ENCODE measurements around the gene AGPS. TPM values are rescaled to one million over a fixed set of nuclear protein-coding genes. Genes with fewer than 3 reads are reported as not detected.
"Not testable (repeated sequence)": the region's sequence is repeated elsewhere in the genome, so short reads cannot be mapped to it uniquely, and the experiment has no call there.

AGPS gene
- total RNA-seq, 1 experiment from 2014 or later: 66.7 TPM

GRCh38 chr2:177459756-177460155 is 67.2 kb downstream of the AGPS start:
- H3K36me3 ChIP-seq: peaks cover 30% of the 10 kb centered on the region

GRCh38 chr2:177460973-177461585 is 68.5 kb downstream of the AGPS start:
- peaks cover 10% of the 10 kb centered on the region for H3K9me3 ChIP-seq (replicated peaks)
- H3K4me3 ChIP-seq: no peak overlapping the region
- H3K36me3 ChIP-seq: peaks cover 37% of the 10 kb centered on the region
- no peaks in the 10 kb centered on the region for H3K27me3 ChIP-seq
- H3K27ac ChIP-seq: no peak overlapping the region
- DNase-seq: no peak
- no peaks in the 10 kb centered on the region for H3K4me1 ChIP-seq

More at GRCh38 chr2:177459756-177460155, 67.2 kb downstream of the AGPS start:
- H3K9me3 ChIP-seq (replicated peaks); H3K27ac ChIP-seq; H3K27me3 ChIP-seq; H3K4me3 ChIP-seq; DNase-seq; H3K4me1 ChIP-seq: not testable (repeated sequence)

DNA sequence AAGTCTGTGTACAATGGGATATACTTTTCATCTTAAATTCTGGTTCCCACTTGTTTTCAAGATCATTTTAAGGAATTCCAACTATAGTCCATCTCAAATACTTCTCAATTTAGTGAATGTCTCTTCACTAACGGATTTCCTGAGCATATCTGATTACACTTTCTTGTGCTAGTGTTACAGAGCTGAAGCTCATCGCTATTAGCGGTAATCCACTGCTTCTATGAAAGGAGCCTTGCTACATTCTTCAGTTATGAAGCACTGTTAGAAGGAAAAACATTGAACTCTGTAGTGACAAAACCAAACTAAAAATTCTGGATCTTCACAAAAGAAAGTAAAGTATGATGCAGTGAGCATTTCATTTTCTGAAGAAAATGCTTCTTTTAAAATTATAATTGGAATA is 72.0 kb downstream of the AGPS start:
- peaks cover 36% of the 10 kb centered on the region for H3K36me3 ChIP-seq
- no peak overlapping the region for H3K27ac ChIP-seq
- no peaks in the 10 kb centered on the region for H3K27me3 ChIP-seq
- peaks cover 3% of the 10 kb centered on the region for H3K9me3 ChIP-seq (replicated peaks)
- DNase-seq: no peak
- no peak overlapping the region for H3K4me3 ChIP-seq
- 0 out of 2 replicates have a peak, but pooled peaks cover 3% of the 10 kb centered on the region for H3K4me1 ChIP-seq

DNA sequence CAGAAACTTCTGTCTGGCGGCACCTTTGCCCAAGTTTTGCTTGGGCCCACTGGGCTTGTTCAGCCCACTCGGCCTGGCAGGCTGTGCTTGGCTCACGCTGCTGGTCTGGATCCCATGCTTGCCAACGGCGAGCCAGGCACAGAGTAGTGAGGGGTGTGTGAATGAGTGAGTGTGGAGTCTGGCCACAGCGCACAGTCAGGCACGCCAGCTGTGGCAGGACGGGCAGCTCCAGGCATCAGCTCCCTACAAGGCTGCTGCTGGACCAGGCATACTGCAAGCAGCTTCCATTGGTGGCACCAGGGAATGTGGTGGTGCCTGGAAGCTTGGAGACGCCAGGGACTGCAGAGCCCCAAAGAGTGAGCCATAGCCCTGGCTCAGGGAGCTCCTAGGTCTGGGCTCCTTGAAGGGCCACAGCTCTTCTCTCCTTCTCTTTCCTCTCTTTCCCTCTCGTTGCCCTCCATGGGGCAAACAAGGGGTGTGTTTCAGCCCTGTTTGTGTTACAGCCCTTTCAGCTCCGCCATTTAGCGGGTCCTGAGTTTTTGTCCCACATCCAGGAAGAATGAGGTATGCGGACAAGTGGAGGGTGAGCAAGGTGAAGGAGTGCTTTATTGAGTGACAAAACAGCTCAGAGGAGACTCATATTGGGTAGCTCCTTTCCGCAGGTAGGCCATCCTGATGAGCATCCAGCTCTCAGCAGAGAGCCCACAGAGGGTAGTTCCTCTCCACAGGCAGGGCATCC is 73.0 kb downstream of the AGPS start:
- Histone ChIP-seq H3K27me3 (no peaks in the 10 kb centered on the region), H3K4me3 (no peak overlapping the region), H3K27ac (no peak overlapping the region), H3K9me3 (replicated peaks) (no peaks in the 10 kb centered on the region; the same call in none of the 2 replicates), H3K4me1 (0 out of 2 replicates have a peak, but pooled peaks cover 3% of the 10 kb centered on the region), H3K36me3 (peaks cover 36% of the 10 kb centered on the region)
- no peak for DNase-seq

GRCh38 chr2:177466337-177467195 is 74.0 kb downstream of the AGPS start:
- Histone ChIP-seq H3K4me3 (no peak overlapping the region), H3K27ac (no peak overlapping the region), H3K27me3 (no peaks in the 10 kb centered on the region), H3K9me3 (replicated peaks) (peaks cover 6% of the 10 kb centered on the region), H3K36me3 (peaks cover 46% of the 10 kb centered on the region), H3K4me1 (0 out of 2 replicates have a peak, but pooled peaks cover 3% of the 10 kb centered on the region)
- DNase-seq: peak; percentile 50 to 61

- no peak overlapping the region for H3K27ac ChIP-seq
- H3K36me3 ChIP-seq: peaks cover 41% of the 10 kb centered on the region
- H3K27me3 ChIP-seq: no peaks in the 10 kb centered on the region
These were observed 75.1 kb downstream of the AGPS start for GRCh38 chr2:177467646-177468045.

DNA sequence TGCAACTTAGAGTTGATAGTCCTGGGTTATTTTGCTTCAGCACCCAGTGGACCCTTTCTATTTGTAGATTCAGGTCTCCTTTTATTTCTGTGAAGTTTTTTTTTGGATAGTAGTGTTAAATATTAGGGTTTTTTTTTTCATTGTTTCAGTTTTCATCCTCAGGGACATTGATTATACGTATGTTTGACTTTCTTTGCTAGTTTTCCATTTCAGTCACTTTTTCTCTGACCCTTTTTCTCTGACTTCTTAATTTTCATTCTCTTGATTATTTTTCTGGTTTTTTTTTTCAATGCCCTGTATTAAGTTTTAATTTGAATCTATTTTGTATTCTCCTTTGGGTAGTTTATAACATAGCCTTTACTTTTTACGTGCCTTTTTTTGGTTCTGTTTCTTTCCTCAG is 79.4 kb downstream of the AGPS start:
- Histone ChIP-seq H3K36me3 (peaks cover 43% of the 10 kb centered on the region), H3K27me3 (no peaks in the 10 kb centered on the region), H3K4me3 (no peak overlapping the region), H3K4me1 (0 out of 2 replicates have a peak, but pooled peaks cover 3% of the 10 kb centered on the region), H3K9me3 (replicated peaks) (peaks cover 13% of the 10 kb centered on the region; the same call in 1 of the 2 replicates), H3K27ac (no peak overlapping the region)
- no peak for DNase-seq

More at GRCh38 chr2:177467646-177468045, 75.1 kb downstream of the AGPS start:
- no peak for DNase-seq
- Histone ChIP-seq H3K4me1 (0 out of 2 replicates have a peak, but pooled peaks cover 3% of the 10 kb centered on the region), H3K9me3 (replicated peaks) (peaks cover 10% of the 10 kb centered on the region), H3K4me3 (no peak overlapping the region)

- no peak for DNase-seq
- H3K4me3 ChIP-seq: no peak overlapping the region
- no peaks in the 10 kb centered on the region for H3K27me3 ChIP-seq
- H3K27ac ChIP-seq: no peak overlapping the region
- peaks cover 22% of the 10 kb centered on the region for H3K9me3 ChIP-seq (replicated peaks)
- H3K4me1 ChIP-seq: no peaks in the 10 kb centered on the region
- H3K36me3 ChIP-seq: peaks cover 51% of the 10 kb centered on the region
These were observed 81.7 kb downstream of the AGPS start for GRCh38 chr2:177474301-177474700.

DNA sequence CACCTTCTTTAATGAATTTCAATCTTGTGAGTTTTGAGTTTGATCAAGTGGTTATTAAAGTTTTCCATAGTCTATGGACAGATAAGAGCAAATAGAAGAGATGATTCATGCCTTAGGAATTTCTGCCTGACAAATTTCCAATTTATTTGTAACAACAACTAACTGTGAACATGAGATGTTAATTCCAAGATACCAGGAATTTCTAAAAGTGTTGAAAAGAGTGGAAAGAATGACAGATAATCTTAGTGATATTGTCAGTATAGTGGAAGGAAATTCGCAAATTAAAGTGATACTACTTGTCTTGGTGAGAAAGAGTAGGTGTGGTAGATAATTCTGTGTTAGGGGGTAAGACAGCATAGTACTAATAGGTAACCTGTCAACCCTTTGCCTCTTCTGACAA is 82.4 kb downstream of the AGPS start:
- H3K27me3 ChIP-seq: no peaks in the 10 kb centered on the region
- no peak for DNase-seq
- H3K36me3 ChIP-seq: peaks cover 52% of the 10 kb centered on the region
- no peaks in the 10 kb centered on the region for H3K4me1 ChIP-seq
- H3K9me3 ChIP-seq (replicated peaks): peaks cover 22% of the 10 kb centered on the region
- no peak overlapping the region for H3K27ac ChIP-seq
- H3K4me3 ChIP-seq: no peak overlapping the region

- H3K4me1 ChIP-seq: no peaks in the 10 kb centered on the region
- H3K9me3 ChIP-seq (replicated peaks): peaks cover 13% of the 10 kb centered on the region
- H3K27me3 ChIP-seq: no peaks in the 10 kb centered on the region
- DNase-seq: no peak
- no peak overlapping the region for H3K4me3 ChIP-seq
- H3K27ac ChIP-seq: no peak overlapping the region
- peaks cover 48% of the 10 kb centered on the region for H3K36me3 ChIP-seq
These were observed 84.3 kb downstream of the AGPS start for GRCh38 chr2:177476897-177477296.

DNA sequence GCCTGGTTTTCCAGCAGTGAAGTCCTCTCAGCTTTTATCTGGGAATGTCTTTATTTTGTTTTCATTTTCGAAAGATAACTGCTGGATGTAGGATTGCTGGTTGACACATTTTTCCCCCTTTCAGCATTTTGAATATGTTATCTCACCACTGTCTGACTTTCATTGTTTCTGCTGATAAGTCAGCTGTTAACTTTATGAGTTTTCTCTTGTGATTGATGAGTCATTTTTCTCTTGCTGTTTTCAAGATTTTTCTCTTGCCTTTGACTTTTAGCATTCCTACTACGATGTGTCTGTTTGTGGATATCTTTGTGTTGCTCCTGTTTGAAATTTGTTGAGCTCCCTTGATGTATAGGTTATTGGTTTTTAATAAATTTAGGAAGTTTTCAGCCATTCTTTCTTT is 85.5 kb downstream of the AGPS start:
- H3K4me3 ChIP-seq: no peak overlapping the region
- peaks cover 49% of the 10 kb centered on the region for H3K36me3 ChIP-seq
- no peak for DNase-seq
- no peak overlapping the region for H3K27ac ChIP-seq
- H3K4me1 ChIP-seq: no peaks in the 10 kb centered on the region
- peaks cover 12% of the 10 kb centered on the region; the same call in 1 of the 2 replicates for H3K9me3 ChIP-seq (replicated peaks)
- H3K27me3 ChIP-seq: no peaks in the 10 kb centered on the region

GRCh38 chr2:177478907-177479306 is 86.3 kb downstream of the AGPS start:
- H3K4me3 ChIP-seq: no peak overlapping the region
- DNase-seq: no peak
- no peak overlapping the region for H3K27ac ChIP-seq
- no peaks in the 10 kb centered on the region for H3K27me3 ChIP-seq
- peaks cover 12% of the 10 kb centered on the region; the same call in 1 of the 2 replicates for H3K9me3 ChIP-seq (replicated peaks)
- H3K36me3 ChIP-seq: peaks cover 40% of the 10 kb centered on the region
- no peaks in the 10 kb centered on the region for H3K4me1 ChIP-seq

DNA sequence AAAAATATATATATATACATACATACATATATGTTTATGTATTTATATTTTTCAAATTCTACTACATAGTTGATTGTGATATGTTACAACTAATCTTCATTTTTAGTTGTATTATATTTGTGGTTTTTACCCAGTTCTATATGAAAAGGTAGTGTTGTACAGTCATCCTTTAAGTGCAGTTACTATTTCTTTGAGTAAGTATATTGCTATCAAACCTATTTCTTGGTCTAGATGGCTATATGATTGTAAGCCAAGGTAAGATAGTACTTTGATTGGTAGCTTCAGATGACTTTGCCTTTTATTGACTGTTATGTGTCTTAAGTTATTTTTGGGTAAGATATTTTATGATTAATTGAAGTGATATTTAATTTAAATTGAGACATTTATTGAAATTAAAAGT is 89.6 kb downstream of the AGPS start:
- DNase-seq: no peak
- Histone ChIP-seq H3K4me3 (no peak overlapping the region), H3K9me3 (replicated peaks) (peaks cover 10% of the 10 kb centered on the region; the same call in 1 of the 2 replicates), H3K27me3 (no peaks in the 10 kb centered on the region), H3K36me3 (peaks cover 26% of the 10 kb centered on the region), H3K4me1 (no peaks in the 10 kb centered on the region), H3K27ac (no peak overlapping the region)

DNA sequence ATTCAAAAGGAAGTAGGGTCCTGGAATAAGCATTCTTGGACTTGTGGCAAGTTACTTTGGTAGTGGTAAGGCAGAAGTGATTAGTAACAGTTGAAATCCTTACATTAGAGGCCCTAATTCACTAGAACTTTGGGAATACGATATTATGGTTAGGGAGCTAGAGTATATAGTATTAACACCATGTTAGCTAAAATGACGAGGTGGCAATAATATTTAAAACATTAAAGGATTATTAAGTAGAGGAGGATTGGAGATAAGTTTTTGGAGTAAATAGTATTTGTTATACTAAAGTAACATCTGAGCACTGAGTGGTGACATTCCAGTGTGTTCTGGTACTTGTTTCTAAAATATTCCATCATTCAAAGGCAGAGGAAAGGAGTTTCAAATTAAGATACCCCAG is 91.0 kb downstream of the AGPS start:
- Histone ChIP-seq H3K4me3 (no peak overlapping the region), H3K27ac (no peak overlapping the region), H3K9me3 (replicated peaks) (peaks cover 1% of the 10 kb centered on the region; the same call in 1 of the 2 replicates), H3K36me3 (peaks cover 15% of the 10 kb centered on the region), H3K27me3 (no peaks in the 10 kb centered on the region), H3K4me1 (no peaks in the 10 kb centered on the region)
- DNase-seq: no peak
